H4 (cell line): ENCODE results near the gene SEZ6. TPM values are rescaled to one million over a fixed set of nuclear protein-coding genes. Genes with fewer than 3 reads are reported as not detected.

Experiments
- DNase-seq: peaks from one replicate; pipeline ENCODE4 v3.0.0-alpha.2; 2015; ENCODE audit warnings: low spot score
- total RNA-seq: library from RNA; depleted of rRNA; stranded (reverse); fragments of >200 nt; shearing (Covaris generic); gene quantifications from 2 replicates; pipeline ENCODE4 v1.2.3, GENCODE V29; 2014

The SEZ6 gene
- total RNA-seq, 1 experiment from 2014 or later = not detected

GRCh38 chr17:28956112-28956511 lies 49.7 kb downstream of the SEZ6 start:
- DNase-seq = peak; percentile 2

- DNase-seq = peak; percentile 3
Observed at GRCh38 chr17:28955408-28955807, 50.4 kb downstream of the SEZ6 start.

- DNase-seq = no peak
Observed at GRCh38 chr17:28954886-28955285, 50.9 kb downstream of the SEZ6 start.

- DNase-seq = peak; percentile 36
Observed at GRCh38 chr17:28953444-28954118, 52.3 kb downstream of the SEZ6 start.

GRCh38 chr17:28951991-28952975 lies 53.5 kb downstream of the SEZ6 start:
- peak; percentile 99 for DNase-seq

GRCh38 chr17:28951428-28951990 lies 54.3 kb downstream of the SEZ6 start, which contains the start of gene PHF12:
PHF12 (minus strand) TSS chr17:28951518; CDS start chr17:28950960, 558 bp downstream.
- peak; percentile 100 for DNase-seq

- DNase-seq = no peak
Observed at GRCh38 chr17:28950752-28951427, 54.9 kb downstream of the SEZ6 start.

GRCh38 chr17:28950017-28950751 lies 55.6 kb downstream of the SEZ6 start:
- peak; percentile 28 for DNase-seq

- no peak for DNase-seq
Observed at GRCh38 chr17:28949185-28950016, 56.4 kb downstream of the SEZ6 start.

- DNase-seq = no peak
Observed at GRCh38 chr17:28948873-28949184, 57.0 kb downstream of the SEZ6 start.

- DNase-seq = no peak
Observed at GRCh38 chr17:28948342-28948741, 57.5 kb downstream of the SEZ6 start.

GRCh38 chr17:28947639-28948038 lies 58.2 kb downstream of the SEZ6 start:
- no peak for DNase-seq

GRCh38 chr17:28946239-28946638 lies 59.6 kb downstream of the SEZ6 start:
- no peak for DNase-seq

- DNase-seq = no peak
Observed at GRCh38 chr17:28944862-28945741, 60.7 kb downstream of the SEZ6 start.

GRCh38 chr17:28944343-28944742 lies 61.5 kb downstream of the SEZ6 start:
- DNase-seq = no peak

- no peak for DNase-seq
Observed at GRCh38 chr17:28942925-28943324, 62.9 kb downstream of the SEZ6 start.

GRCh38 chr17:28941251-28941650 lies 64.6 kb downstream of the SEZ6 start:
- DNase-seq = no peak

GRCh38 chr17:28940675-28941074 lies 65.2 kb downstream of the SEZ6 start:
- no peak for DNase-seq

- no peak for DNase-seq
Observed at GRCh38 chr17:28940142-28940541, 65.7 kb downstream of the SEZ6 start.
